HG03457 (cell line): ENCODE measurements around the gene ACO2.
"Not testable (repeated sequence)": the region's sequence is repeated elsewhere in the genome, so short reads cannot be mapped to it uniquely, and the experiment has no call there.

Experiments
- ATAC-seq: cut with Tn5 transposase; IDR thresholded peaks from one replicate; pipeline ENCODE4 v1.9.1; 2021; ENCODE audit warnings: moderate number of reproducible peaks; ENCODE audit not compliant: unreplicated experiment

ACO2 gene

DNA sequence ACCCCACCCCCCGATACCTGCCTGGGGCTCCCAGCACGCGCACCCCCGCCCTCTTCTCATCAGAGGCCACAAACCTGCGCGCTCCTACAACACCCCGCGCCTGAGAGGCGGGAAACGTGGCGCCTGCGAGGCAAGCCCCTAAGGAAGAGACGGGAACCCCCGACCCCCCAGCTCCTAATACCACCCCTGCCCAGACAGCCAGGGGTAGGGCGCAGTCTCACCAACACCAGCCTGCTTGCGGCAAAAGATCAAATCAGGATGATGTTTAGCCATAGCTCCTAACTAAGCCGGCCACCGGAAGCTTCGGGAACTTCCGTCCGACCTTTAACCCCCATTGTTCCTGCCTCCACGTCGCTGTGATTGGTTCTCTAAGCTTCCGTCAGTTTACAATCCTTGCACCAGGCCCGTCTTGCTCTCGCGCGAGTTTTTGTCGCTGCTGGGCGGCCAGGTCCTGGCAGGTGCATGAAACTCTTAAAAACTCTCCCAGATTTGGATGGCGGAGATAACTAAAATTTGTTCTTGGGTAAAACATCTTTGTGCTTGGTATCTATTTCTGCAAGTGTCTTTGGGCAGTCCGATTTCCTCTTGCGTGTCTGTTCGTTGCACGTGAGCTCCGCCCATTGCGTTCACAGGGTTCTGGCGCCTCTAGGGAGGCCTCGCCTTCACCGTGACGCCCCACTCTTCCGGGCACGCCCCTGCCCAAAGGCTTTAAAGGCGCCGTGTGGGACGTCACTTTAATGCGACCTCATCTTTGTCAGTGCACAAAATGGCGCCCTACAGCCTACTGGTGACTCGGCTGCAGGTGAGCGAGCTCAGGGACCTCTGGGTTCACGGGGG lies at the start of gene ACO2, which contains the start of gene PHF5A:
ACO2 (plus strand) TSS at position 737 of the 837 bp plus-strand sequence; CDS start at position 767, 30 bp downstream.
PHF5A (minus strand) TSS at position 312 of the 837 bp plus-strand sequence; CDS start at position 273, 39 bp downstream.
- ATAC-seq = peak; percentile 63

DNA sequence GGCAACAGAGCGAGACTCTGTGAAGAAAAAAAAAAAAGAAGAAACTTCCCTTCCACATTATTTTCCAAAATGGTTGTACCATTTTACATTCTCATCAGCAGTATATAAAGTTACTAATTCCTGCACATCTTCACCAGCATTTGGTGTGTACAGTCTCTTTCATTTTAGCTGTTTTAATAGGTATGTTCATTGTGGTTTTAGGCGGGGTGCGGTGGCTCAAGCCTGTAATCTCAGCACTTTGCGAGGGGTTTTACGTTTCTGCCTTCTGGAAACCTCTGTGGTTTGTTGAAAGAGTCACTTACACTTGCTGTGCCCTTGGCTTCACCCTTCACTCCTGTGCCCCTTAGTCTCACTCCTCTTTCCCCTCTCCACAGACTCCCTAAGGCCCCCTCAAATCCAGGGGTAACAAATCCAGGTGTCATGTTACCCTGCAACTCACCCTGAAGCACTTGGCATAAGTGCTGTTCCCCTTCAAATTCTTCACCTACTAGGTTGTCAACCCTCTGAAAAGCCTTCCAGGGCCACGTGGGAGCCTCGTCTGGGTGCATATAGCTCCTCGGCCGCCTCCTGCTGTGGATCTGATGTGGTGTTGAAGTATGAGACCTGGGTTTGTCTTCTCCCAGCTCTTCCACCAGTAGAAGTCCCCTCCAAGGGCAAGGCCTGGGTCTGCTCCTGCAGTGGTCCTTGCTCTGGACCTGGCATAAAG lies 43.1 kb upstream of the ACO2 start:
- ATAC-seq = no peak

DNA sequence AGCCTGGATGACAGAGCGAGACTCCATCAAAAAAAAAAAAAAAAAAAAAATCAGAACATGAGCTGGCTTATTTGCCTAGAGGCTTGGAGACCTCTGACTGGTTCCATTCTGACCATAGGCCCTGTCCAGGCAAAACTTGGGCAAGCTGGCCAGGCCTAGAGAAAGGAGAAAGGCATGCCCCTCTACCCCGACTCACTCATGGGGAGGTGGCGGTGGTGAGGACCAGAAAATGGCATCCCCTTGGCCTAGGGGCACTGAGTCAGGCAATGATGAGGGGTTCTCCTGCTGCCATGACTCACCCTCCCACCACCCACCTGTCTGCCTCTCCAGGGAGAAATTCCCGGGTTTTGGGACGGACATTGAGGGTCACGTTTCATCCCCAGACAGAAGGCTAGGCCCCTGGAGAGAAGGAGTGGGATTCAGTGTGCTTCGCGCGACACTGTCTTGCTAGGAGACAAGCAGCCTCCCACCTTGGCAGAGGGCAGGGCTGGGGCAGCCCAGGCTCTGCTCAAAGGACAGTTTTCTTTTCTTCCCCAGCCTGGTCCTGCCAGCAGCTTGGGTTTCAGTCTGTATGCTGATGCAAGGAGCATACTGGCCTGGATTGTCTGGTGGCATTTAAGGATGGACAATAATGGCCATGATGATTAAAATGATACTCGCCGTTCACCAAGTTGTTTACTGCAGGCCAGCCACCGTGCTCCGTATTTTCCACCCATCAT lies 39.5 kb upstream of the ACO2 start:
- no peak for ATAC-seq

DNA sequence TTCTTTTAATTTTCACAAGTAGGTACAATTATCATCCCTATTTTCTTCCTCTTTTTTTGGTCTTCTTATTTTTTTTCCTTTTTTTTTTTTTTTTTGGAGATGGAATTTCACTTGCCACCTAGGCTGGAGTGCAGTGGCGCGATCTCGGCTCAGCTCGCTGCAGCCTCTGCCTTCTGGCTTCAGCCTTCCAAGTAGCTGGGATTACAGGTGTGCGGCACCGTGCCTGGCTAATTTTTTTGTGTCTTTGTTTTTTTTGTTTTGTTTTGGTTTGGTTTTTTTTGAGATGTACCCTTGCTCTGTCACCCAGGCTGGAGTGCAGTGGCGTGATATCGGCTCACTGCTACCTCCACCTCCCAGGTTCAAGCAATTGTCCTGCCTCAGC lies 39.0 kb upstream of the ACO2 start:
- no peak for ATAC-seq

DNA sequence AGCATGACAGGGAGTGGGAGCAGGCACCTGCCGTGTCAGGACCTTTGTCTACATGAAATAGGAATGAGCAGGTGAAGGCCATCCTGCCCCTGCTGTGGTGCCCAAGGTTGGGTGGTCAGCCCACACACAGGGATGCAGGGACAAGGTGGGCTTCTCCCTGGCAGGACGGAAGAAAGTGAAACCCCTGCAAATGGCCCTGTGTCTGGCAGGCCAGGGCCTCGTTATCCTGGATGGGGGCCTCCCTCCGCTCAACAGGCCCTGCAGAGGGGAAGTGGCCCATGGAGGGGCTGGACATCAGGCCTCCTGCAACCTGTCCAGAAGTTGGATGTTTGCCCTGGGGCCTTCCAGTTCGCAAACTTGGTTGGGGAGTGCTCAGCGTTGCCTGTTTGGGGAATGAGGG lies 37.3 kb upstream of the ACO2 start:
- no peak for ATAC-seq

DNA sequence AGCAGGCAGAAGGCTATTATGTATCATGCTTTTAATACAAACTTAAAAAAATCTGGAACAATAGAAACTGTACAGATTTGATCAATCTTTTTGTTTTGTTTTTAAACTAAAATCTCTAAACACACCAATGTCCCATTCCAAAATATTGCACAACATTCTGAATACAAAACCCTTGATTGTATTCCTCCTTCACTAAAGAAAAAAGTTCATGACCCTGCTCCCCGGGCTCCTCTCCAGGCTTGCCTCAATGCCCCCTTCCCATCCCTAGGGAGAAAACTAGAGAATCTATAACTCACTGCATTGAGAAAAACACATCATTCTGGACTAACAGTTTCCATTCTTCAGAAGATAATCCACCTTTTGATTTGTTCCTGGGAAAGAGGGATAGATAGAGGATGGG lies 35.4 kb upstream of the ACO2 start:
- ATAC-seq = not testable (repeated sequence)

DNA sequence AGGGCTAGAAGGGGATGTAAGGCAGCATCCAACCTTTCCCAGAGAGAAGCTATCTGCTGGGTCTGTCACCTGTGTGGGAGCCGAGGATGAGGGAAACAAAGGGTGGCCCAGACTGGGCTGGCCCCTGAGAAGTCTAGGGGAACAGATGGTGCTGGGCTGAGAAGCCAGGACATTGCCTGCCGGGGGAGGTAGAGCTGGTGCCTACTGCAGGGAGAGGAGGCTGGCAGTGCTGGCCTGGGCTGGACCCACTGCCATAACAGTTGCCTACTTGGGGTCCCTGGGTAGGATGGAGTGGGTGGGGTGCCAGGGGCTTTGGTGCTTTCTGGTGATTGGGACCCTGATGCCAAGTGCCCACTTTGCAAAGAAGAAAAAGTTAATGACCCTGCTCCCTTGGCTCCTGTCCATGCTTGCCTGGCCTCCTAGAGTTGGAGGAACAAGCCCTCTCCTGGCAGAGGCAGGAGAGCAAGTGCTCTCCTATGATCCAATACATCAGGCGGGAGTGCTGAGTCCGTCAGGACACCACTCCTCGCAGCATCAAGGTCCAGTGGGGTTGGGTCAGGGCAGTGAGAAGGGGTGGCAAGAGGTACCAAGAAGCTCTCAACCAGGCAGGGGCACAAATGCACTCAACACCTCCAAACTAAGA lies 34.4 kb upstream of the ACO2 start:
- not testable (repeated sequence) for ATAC-seq

DNA sequence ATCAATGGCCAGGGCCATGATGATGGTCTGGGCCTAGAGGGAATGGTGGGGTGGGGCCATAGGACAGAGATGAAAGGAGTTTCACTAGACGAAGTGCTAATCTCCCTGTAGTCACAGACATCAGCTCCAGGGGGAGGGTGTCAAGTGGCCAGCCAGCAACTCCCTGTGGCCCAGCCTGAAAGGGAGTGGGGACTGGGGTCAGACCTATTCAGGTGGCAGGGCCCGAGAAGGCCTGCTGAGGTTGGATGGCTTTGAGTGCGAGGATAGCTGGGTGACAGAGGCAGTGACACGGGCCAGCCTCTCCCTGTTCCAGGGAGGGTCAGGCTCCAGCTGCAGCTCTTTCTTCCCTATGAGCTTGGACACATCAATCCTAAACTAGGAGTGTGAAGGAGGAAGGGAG lies 33.4 kb upstream of the ACO2 start:
- ATAC-seq = no peak

DNA sequence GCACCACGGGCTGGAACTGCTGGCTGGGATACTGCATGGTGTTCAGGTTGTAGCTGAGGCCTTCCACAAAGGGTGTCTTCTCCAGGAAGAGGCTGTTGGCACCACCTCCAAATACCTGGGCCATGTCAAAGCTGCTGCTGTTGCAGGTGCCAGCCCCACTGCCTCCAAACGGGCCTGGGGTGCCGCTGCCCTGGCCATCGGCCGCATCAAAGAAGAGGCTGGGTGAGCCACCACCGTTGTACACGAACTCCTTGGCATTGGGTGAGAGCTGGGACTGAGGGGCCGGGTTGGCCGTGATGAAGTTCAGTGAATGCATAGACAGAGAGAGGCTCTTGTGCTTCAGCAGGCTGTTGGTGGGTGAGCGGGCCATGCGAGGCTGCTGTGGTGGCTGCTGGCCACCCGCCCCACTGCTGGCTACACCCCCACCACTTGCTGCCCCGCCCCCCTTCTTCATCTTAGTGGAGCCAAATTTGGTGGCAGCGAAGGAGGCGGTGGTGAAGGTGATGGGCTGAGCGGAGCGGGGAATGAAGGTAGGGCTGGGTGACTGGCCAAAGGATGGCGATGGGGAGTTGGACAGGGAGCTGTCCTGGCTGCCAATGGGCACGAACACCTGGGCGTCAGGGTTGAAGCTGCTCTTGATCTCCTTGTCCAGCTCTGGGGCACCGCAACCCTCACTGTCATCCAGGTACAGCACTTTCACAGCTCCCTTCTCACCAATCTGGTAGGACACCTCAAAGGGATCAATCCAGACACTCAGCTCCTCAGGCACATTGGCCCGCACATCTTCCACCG lies 32.4 kb upstream of the ACO2 start:
- no peak for ATAC-seq

DNA sequence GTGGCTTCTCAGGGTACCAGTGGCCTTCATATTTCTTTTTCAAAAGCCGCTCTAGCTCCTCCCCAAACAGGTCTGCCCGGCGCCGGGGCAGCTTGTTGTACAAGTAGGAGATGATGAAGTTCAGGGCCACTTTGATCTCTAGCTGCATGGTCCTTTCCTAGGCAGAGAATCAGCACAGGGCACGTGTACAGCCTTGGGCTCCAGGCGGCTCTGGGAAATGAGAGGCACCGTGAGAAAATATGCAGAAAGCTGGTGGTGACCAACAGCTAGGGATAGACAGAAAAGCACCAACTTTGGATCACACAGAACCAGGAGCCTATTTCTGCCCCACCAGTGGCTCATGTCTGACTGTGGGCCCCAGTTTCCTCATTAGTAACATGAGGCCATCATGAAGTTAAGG lies 31.7 kb upstream of the ACO2 start:
- ATAC-seq = no peak

DNA sequence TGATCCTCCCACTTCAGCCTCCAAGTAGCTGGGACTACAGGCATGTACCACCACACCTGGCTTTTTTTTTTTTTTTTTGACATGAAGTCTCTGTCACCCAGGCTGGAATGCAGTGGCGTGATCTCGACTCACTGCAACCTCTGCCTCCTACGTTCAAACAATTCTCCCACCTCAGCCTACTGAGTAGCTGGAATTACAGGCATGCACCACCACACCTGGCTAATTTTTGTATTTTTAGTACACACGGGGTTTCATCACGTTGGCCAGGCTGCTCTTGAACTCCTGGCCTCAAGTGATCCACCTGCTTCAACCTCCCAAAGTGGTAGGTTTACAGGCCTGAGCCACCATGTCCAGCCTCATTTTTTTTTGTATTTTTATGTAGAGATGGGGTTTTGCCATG lies 28.4 kb upstream of the ACO2 start:
- ATAC-seq = not testable (repeated sequence)

DNA sequence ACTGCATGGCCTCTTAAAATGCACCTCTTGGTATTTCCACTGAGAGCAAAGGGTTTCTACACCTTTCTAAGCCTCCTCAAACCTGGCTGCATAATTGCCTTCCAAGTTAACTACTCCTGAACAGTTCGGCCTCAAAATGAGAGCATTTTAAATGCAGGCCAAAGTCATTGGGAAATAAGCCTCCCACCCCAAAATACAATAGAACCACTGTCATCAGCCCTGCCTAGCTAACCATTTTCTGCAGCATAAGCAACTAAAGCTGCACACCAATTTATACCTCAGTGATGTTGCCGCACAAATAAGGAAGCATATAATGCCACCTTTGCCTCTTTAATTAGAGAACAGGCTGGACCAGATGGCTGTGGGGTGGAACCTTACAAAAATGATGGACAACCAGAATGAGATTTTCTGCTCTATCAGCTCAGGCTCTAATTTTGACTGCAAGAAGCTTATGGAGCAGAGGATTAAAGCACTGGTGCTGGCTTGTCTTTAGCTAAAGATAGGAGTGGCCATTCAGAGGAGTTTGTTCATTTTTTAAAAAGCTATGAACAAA lies 26.6 kb upstream of the ACO2 start:
- no peak for ATAC-seq

DNA sequence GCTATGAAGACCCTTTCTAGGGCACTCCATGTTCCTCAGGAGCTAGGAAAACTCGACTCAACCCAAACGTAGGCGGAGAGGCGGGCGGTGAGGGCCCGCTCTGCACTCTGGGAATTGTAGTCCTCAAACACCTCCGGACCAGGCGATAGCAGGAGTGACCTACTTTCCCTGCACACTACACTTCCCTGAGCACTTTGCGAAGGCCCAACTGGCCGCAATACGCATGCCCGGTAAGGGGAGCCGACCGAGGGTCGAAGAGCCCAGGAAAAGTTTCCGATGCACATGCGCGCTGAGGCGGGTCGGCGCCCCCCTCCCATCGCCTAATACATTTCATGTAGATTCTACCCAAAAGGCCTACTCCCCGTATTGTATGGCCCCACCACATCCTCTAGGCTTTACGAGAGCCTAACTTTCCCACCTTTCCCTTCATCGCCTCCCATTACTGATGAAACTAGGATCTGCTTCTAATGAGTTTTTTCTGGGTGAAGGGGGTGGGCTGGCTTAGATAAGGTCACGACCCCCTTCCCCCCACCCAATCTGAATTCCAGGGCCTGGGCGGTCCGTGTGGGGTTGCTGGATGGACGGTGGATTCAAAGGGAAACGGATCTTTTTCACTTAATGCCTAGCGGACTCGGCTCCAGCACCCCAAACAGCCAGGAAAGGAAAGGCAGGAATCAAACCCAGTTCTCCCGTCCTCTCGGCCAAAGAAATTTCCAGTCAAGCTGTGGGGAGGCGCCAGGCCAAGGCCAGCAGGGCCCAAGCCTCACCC lies 24.4 kb upstream of the ACO2 start:
- ATAC-seq = peak; percentile 35

DNA sequence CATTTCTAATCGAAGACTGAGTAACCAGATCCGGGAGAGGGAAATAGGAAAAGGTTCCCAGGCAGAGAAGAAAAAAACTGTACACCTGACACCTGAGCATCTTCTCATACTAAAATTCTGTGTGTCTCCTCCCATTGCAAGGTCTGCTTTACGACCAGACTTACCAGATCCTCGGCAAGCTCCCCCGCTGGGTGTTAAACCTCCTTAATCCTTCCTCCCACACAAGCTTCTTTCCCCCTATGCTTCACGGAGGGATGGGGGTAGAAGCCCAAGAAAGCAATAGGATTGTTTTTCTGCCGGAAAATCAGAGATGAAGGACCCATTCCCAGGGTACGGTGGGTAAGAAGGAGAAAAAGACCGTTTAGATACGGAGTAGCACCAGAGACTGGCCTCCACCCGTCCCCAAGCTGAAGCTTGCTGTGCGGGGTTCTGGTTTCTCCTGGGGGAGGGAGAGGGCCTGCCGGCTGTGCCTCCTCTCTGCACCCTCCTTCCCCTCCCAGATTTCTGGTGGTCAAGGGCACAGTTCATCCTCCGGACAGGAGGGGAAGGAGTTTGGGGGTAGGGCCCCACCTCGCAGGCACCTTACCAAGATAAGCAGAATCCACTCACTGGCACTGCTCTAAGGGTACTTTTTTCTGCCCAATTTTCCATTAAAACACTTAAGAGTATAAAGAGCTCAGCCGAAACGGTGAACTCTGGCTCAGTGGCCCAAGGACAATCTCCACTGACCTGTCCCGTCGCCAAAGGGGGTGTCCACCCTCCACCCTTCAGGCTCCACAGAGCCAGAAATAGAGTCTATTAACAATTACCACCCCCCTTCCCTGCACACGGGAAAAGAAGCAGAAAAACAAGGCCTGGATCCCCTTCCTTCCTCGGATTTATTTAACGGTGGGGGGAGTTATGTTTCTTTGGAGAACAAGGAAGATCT lies 23.5 kb upstream of the ACO2 start:
- no peak for ATAC-seq

DNA sequence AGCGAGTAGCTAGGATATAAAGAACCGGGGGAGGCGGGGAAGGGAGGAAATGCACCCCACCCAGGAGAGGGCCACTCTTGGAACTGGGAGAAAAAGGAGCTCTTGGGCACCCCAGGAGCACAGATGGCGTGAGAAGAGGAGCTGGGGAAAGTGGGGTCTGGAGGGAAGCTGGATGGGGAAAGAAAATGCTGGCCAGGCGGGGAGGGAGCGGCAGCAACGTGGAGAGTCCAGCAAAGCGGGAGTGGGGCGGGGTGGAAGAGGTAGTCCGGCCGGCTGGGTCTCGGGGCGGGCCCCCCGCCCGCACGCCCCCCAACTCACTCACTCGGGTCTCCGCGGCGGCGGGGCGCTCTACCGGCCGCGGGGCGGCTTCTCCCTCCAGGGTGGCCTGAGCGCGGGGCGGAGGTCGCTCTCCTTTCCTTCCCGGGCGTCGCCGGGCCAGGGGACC lies 22.8 kb upstream of the ACO2 start:
- ATAC-seq = no peak

DNA sequence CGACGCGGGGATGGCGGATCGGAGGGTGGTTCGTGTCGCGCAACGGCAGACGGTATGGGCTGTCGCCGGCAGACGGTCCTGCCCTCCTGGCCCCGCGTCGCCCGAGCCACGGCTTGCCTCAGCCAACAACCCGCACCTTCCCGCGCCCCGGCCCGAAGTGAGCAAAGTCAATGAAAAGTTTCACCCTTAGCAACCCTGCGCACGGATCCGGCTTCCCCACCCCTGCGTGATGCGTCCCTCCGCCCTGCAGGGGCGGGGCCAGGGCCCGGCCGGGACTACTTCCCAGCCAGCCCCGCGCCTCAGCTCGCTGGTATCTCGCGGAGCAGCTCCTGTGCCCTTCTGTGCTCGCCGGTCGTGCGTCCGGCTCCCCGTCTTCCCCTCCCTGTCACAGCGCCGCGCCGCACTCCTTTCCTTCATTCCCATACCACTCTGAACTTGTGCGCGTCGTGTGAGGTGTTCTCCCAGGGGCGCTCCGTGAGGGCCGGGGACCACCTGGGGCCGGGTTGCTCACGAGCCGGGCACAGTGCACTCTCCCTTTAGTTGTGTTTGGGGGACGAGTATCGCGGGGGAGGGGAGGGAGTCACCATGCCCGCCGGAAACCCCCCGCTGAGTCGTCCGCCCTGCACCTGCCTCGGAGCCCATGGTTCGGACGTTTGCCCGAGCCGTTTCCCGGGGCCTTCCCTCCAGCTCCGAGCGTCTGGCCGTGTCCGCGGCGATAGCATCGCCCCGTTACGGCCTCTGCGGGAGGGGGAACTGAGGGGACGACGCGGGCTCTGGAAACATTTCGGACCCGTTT lies 22.1 kb upstream of the ACO2 start, which contains the start of gene TOB2:
TOB2 (minus strand) TSS at position 163 of the 796 bp plus-strand sequence. CDS start 9,456 bp downstream, outside the sequence.
- no peak for ATAC-seq
